ENCODE measurements around the gene DNMT3B.

DNA sequence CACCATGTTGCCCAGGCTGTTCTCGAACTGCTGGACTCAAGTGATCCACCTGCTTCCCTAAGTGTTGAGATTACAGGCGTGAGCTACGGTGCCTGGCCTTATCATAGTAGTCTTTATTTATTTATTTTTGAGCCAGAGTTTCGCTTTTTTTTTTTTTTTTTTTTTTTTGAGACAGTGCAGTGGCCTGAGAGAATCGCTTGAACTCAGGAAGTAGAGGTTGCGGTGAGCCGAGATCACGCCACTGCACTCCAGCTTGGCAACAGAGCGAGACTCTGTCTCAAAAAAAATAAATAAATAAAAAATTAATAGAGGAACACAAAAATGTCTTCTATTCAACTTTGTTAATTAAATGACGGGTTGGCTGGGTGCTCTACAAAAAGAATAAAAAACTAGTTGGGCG, 70.5 kb downstream of the DNMT3B start:
- TF ChIP-seq, protein P1, sequence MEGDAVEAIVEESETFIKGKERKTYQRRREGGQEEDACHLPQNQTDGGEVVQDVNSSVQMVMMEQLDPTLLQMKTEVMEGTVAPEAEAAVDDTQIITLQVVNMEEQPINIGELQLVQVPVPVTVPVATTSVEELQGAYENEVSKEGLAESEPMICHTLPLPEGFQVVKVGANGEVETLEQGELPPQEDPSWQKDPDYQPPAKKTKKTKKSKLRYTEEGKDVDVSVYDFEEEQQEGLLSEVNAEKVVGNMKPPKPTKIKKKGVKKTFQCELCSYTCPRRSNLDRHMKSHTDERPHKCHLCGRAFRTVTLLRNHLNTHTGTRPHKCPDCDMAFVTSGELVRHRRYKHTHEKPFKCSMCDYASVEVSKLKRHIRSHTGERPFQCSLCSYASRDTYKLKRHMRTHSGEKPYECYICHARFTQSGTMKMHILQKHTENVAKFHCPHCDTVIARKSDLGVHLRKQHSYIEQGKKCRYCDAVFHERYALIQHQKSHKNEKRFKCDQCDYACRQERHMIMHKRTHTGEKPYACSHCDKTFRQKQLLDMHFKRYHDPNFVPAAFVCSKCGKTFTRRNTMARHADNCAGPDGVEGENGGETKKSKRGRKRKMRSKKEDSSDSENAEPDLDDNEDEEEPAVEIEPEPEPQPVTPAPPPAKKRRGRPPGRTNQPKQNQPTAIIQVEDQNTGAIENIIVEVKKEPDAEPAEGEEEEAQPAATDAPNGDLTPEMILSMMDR (conservative IDR thresholded peaks at IDR 0.05; ENCODE audit: low read depth, low read length) = no peak
- TF ChIP-seq EZH2phosphoT487 (IDR thresholded peaks at IDR 0.05; ENCODE audit: borderline replicate concordance, low read length) = no peak
